BE2C (cell line): ENCODE data around the gene RUBCNL.

ENCODE experiments used
- DNase-seq: peaks from one replicate; pipeline ENCODE4 v3.0.0-alpha.2; 2020
- H3K27me3 ChIP-seq: fragments of 250-450 bp; sonication (Bioruptor Pico); 2 replicates; pipeline ENCODE4 v1.5.1; 2020; ENCODE audit warnings: mild to moderate bottlenecking
- H3K36me3 ChIP-seq: fragments of 250-450 bp; sonication (Bioruptor Pico); 2 replicates; pipeline ENCODE4 v1.5.1; 2020; ENCODE audit warnings: mild to moderate bottlenecking
- H3K4me1 ChIP-seq: fragments of 250-450 bp; sonication (Bioruptor Pico); 2 replicates; pipeline ENCODE4 v1.5.1; 2020
- H3K4me3 ChIP-seq: 2 replicates; pipeline ENCODE4 v1.5.1; 2011; ENCODE audit warnings: low read depth, low read length
- H3K9me3 ChIP-seq: fragments of 250-450 bp; sonication (Bioruptor Pico); 2 replicates; pipeline ENCODE4 v1.5.1; 2020
- CTCF ChIP-seq: IDR thresholded peaks from 2 replicates; pipeline ENCODE4 v1.5.1; 2012; ENCODE audit warnings: mild to moderate bottlenecking, low read depth, low read length

RUBCNL gene

GRCh38 chr13:46327246-46327645 lies 59.8 kb downstream of the RUBCNL start:
- Histone ChIP-seq H3K27me3 (no peaks in the 10 kb centered on the region), H3K4me3 (no peak overlapping the region), H3K36me3 (no peaks in the 10 kb centered on the region), H3K4me1 (no peaks in the 10 kb centered on the region), H3K9me3 (no peaks in the 10 kb centered on the region)
- DNase-seq: no peak
- no peak for TF ChIP-seq CTCF

GRCh38 chr13:46324976-46325375 lies 62.1 kb downstream of the RUBCNL start:
- H3K4me3 ChIP-seq: no peak overlapping the region
- H3K27me3 ChIP-seq: no peaks in the 10 kb centered on the region
- no peaks in the 10 kb centered on the region for H3K4me1 ChIP-seq
- H3K9me3 ChIP-seq: no peaks in the 10 kb centered on the region
- H3K36me3 ChIP-seq: no peaks in the 10 kb centered on the region
- TF ChIP-seq CTCF: no peak
- DNase-seq: no peak

GRCh38 chr13:46321494-46322225 lies 65.4 kb downstream of the RUBCNL start:
- H3K4me1 ChIP-seq: no peaks in the 10 kb centered on the region
- TF ChIP-seq CTCF: peak; percentile 90
- H3K27me3 ChIP-seq: no peaks in the 10 kb centered on the region
- H3K36me3 ChIP-seq: no peaks in the 10 kb centered on the region
- H3K4me3 ChIP-seq: no peak overlapping the region
- peak; percentile 55 for DNase-seq
- no peaks in the 10 kb centered on the region for H3K9me3 ChIP-seq

DNA sequence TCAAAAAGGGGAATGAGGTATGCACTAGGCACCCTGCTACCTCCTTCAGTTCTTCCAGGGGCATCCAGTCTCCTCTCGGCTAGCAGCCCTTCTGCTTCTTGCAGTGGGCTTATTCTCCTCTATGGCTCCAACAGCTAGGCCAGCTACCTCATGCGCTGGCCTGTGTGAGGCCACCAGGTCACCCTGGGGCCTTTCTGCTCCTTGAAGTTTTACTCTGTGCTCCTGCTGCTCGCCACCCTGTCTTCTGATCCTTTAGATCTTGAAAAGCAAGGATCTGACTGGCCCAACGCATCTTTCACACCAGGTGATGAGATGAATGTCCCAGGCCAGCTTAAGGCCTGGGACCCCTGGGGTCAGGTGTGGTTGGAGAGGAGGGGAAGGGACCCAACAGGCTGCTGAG lies 66.2 kb downstream of the RUBCNL start:
- DNase-seq: no peak
- no peaks in the 10 kb centered on the region for H3K27me3 ChIP-seq
- H3K4me1 ChIP-seq: no peaks in the 10 kb centered on the region
- H3K4me3 ChIP-seq: no peak overlapping the region
- no peak for TF ChIP-seq CTCF
- H3K36me3 ChIP-seq: no peaks in the 10 kb centered on the region
- H3K9me3 ChIP-seq: no peaks in the 10 kb centered on the region

- no peaks in the 10 kb centered on the region for H3K36me3 ChIP-seq
- TF ChIP-seq CTCF: no peak
- no peaks in the 10 kb centered on the region for H3K27me3 ChIP-seq
- no peaks in the 10 kb centered on the region for H3K4me1 ChIP-seq
- H3K9me3 ChIP-seq: no peaks in the 10 kb centered on the region
- no peak overlapping the region for H3K4me3 ChIP-seq
- no peak for DNase-seq
Observed at GRCh38 chr13:46320406-46320805, 66.6 kb downstream of the RUBCNL start.

DNA sequence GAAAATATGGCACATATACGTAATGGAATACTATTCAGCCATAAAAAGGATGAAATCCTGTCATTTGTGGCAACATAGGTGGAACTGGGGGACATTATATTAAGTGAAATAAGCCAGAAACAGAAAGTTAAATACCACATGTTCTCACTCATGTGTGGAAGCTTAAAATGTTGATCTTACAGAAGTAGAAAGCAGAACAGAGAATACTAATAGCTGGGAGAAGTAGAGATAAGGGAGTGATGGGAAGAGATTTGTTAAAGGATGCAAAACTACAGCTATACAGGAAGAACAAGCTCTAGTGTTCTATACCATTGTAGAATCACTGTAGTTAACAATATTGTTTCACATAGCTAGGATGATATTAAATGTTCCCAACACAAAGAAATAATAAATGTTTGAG lies 68.1 kb downstream of the RUBCNL start:
- no peak for TF ChIP-seq CTCF
- Histone ChIP-seq H3K27me3 (no peaks in the 10 kb centered on the region), H3K4me1 (no peaks in the 10 kb centered on the region), H3K4me3 (no peak overlapping the region), H3K9me3 (no peaks in the 10 kb centered on the region), H3K36me3 (no peaks in the 10 kb centered on the region)
- no peak for DNase-seq
